Measurements from ENCODE around the gene TGFA. TPM values are rescaled to one million over a fixed set of nuclear protein-coding genes. Genes with fewer than 3 reads are reported as not detected.

Gene TGFA
- total RNA-seq, 1 experiment from 2014 or later: 2.1 TPM

DNA sequence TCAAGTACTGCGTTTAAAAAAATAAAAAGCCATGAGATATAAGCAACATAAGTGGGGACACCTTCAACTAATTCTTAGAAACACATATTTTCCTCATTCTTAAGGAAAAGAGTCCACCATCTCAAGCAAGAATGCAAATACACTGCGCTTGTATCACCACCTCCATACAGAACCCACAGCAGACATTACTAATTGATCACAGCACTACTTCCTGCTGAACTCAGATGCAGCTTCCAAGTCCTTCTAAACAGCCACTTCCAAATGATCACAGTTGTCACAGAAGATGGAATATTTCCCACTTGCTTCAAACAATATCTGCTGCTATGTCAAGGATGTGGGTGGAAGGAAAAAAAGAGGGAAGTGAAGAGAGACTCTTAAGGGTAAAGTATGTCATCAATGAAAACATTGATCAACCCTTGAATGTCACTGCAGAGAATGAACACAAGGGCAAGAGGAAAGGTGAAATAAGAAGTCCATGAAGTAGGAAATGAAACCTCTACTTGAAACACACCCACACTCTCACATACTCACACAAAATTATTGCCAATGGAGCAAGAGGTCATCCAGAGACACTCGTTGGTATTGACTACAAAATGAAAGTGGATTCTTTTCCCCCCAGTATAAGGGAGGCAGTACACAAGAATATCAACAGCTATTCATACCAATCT lies 22.1 kb downstream of the TGFA start:
- no peak for DNase-seq (ENCODE audit: low read depth, low spot score)
- in situ Hi-C loops (cut with HindIII; ENCODE audit: low pct_unique_long_range_greater_than_20kb, low sequenced_read_pairs): no loop called here

DNA sequence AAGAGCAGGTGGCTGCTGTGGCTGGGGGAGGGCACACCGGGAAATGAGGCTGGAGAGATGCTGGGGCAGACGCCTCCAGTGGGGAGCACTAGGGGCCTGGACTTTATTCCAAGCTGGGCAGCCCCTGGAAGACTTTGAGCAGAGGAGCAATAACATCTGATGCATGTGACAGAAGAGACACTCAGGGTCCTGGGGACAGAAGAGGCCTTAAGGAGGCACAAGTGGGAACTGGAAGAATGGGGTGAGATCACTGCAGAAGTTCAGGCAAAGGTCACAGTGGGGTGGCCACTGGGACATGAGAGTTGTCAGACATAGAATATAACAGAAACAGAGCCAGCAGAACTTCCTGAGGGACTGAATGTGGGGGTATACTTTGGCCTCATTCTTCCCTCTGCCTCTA lies 24.0 kb downstream of the TGFA start:
- DNase-seq (ENCODE audit: low read depth, low spot score): no peak
- in situ Hi-C loops (cut with HindIII; ENCODE audit: low pct_unique_long_range_greater_than_20kb, low sequenced_read_pairs): no loop called here

DNA sequence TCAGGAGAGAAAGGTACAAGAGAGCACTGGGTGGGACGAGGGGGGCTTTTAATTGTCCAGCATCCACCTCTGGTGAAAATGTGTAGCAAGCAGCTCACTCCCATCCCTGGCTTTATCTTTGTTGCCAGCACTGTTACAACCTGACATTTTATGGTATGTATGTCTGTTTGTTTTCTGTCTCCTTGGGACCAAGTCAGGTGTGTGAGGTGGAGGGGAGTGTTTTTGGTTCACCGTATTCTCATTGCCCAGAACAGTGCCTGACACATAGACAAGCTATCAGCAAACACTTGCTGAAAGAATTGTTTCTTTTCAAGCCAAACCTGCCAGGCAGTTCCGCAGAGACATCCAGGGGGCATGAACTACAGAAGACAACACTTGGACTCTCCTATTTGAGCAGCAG lies 24.7 kb downstream of the TGFA start:
- in situ Hi-C loops (cut with HindIII; ENCODE audit: low pct_unique_long_range_greater_than_20kb, low sequenced_read_pairs): no loop called here
- no peak for DNase-seq (ENCODE audit: low read depth, low spot score)

DNA sequence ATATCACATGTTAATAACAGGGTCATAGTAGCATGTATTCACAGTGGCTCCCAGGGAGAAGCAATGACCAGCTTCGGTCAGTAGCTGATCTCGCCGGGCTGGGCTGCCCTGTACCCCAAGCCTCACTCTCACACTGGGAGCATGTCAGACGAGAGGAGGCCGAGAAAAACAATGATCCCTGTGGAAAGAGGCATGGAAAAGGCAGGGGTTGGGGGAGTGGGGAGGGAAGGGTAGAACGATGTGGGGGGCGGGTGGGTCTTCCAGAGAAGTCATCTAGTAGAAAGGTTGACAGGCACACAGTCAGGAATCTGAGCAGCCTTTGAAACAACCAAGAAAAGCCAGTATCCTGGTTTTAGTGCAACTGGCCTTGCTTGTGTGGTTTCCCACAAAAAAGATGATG lies 25.4 kb downstream of the TGFA start:
- in situ Hi-C loops (cut with HindIII; ENCODE audit: low pct_unique_long_range_greater_than_20kb, low sequenced_read_pairs): no loop called here
- DNase-seq (ENCODE audit: low read depth, low spot score): no peak

- in situ Hi-C loops (cut with HindIII; ENCODE audit: low pct_unique_long_range_greater_than_20kb, low sequenced_read_pairs): no loop called here
- no peak for DNase-seq (ENCODE audit: low read depth, low spot score)
Observed at GRCh38 chr2:70527447-70528080, 26.1 kb downstream of the TGFA start.

DNA sequence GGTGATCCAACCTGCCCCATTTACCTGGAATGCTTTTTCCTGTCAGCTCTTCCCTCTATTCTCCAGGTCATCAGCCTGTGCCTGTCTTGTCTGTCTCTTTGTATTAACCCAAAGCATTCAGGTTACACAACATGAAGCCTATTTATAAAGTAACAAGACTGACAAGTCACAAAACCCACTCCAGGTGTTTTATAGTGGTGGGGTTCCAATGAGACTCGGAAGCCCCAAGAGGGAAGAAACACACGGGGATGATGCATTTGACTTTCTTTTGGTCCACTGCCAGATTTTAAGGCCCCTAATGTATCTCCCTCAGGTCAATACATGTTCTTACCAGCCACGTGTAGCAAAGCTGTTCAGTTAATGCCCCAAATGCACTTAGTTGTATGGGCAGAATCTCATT lies 27.5 kb downstream of the TGFA start:
- no peak for DNase-seq (ENCODE audit: low read depth, low spot score)
- in situ Hi-C loops (cut with HindIII; ENCODE audit: low pct_unique_long_range_greater_than_20kb, low sequenced_read_pairs): no loop called here

DNA sequence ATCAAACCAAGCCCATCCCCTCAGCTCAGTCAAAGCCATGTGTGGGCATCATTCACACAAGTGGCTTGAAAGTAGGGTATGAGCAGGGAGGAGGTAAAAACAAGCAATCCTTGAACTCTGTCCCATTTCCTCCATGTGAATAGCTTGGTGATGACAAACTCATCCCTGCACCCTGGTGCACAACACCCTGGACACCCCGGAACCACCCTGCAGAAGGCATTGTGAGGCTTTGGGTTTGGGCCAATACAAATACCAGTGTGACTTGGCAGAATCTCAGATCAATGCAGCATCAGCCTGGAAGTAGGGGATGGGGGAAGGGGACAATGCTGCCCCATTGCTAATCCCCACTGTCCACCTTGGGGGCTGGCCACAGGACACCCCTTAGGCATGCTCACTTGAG lies 28.6 kb downstream of the TGFA start:
- no peak for DNase-seq (ENCODE audit: low read depth, low spot score)
- in situ Hi-C loops (cut with HindIII; ENCODE audit: low pct_unique_long_range_greater_than_20kb, low sequenced_read_pairs): no loop called here

DNA sequence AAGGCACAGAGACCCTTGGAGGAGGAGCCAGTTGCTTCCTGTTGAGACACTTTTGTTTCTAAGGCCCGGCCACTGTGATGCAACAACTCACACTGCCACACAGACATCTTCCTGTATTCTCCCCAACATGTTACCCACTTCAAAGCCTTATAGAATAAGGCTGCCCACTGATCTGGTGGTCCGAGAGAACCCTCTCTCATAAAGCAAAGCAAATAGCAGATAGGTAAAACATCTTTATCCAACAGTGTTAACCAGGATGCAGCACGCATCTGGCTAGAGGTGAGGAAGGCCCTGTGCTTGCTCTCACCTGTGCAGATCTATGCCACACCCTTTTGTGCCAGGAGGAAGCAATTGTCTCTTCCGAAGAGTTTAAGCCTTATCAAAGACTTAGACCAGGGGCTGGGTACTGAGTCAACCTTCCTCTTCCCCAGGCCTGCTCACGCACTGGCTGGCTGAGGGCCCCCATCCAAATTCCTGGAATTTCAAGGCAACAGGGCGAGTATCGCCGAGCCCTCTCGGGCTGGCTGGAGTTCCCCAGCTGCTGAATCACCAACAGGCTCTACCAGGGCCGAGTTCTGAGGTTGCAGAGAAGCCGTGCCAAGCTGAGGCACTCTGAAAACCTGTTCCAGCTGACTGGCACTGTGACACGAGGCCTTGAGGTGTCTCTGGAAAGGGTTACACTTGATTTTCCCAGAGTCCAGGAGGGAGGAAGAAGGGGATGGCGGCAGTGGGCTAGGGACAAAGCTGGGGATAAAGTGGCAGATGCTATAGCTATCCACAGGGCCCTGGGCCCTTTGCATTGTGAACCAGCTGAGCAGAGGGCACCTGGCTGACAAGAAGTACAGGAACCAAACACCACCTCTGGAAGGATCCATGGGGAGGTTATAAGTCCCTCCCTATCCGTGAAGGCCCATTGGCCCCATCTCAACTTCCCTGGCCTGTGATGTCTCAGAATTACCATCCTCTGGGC lies 29.3 kb downstream of the TGFA start:
- DNase-seq (ENCODE audit: low read depth, low spot score): no peak
- in situ Hi-C loops (cut with HindIII; ENCODE audit: low pct_unique_long_range_greater_than_20kb, low sequenced_read_pairs): no loop called here

DNA sequence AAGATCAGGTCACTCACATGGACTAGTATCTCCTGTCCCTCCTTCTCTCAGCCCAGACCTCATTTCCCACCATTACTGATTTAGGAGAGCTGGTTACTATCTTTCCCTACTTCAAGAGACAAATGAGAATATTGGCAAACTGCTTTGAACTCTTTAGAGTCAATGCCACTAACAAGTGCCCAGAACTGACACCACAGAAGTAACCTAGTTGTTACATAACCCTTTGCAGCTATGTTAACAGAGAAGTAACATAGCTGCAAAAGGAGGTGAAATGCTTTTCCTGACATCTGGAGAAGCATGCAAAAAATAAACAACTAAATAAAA lies 30.0 kb downstream of the TGFA start:
- no peak for DNase-seq (ENCODE audit: low read depth, low spot score)
- in situ Hi-C loops (cut with HindIII; ENCODE audit: low pct_unique_long_range_greater_than_20kb, low sequenced_read_pairs): no loop called here

- in situ Hi-C loops (cut with HindIII; ENCODE audit: low pct_unique_long_range_greater_than_20kb, low sequenced_read_pairs): no loop called here
- no peak for DNase-seq (ENCODE audit: low read depth, low spot score)
Observed at GRCh38 chr2:70522627-70523026, 31.0 kb downstream of the TGFA start.

DNA sequence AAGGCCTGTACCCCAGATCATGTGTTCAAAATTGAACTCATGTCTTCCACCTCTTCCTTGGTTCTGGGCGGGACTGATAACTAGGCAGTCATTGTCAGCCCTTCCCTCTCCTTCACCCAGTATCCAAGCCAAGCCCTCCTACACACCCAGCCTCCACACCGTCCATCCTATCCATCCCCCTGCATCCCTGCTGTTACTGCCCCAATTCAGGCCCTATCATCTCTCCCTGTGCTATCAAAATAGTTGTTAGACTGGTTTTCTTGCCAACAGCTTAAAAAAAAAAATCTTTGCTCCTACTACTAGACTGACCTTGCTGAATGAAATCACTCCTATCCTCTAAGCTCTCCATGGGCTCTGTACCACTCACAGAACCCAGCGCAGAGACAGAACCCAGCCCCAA lies 32.8 kb downstream of the TGFA start:
- in situ Hi-C loops (cut with HindIII; ENCODE audit: low pct_unique_long_range_greater_than_20kb, low sequenced_read_pairs): no loop called here
- no peak for DNase-seq (ENCODE audit: low read depth, low spot score)

DNA sequence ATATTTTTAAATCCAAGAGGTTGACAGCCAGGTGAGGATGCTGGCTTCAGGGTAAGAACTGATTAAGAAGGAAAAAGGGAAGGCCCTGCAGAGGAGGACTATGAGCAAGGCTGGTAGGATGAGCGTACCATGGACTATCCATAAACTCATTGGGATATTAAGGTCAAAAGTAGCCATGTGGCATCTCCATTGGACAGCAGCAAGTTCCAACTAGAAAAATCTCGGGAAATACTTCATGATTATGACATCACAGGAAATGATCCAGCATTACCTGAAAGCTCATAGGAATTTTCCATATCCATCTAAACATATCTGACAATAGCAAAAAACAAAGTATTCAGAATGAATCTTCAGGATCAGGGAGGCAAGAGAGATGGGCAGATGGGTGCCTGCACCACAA lies 34.2 kb downstream of the TGFA start:
- no peak for DNase-seq (ENCODE audit: low read depth, low spot score)
- in situ Hi-C loops (cut with HindIII; ENCODE audit: low pct_unique_long_range_greater_than_20kb, low sequenced_read_pairs): no loop called here

DNA sequence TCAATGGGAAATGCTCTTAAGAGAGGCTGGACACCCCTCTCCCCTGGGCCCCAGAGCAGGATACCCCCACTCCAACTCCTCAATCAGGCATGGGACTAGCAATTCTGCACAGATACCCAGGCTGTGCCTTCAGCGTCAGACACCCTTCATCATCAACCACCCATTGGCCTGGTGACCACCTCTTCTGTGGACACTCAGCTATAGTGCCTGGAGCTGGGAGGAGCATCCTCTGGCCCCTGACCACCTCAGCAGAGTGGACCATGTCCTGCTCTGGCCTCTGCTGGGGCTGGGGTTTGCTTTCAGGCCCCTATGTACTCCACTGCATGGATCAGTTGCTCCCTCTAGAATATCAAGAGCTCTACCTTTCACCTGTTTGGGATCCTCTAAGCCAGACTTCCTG lies 35.1 kb downstream of the TGFA start:
- in situ Hi-C loops (cut with HindIII; ENCODE audit: low pct_unique_long_range_greater_than_20kb, low sequenced_read_pairs): no loop called here
- DNase-seq (ENCODE audit: low read depth, low spot score): no peak

- DNase-seq (ENCODE audit: low read depth, low spot score): no peak
- in situ Hi-C loops (cut with HindIII; ENCODE audit: low pct_unique_long_range_greater_than_20kb, low sequenced_read_pairs): no loop called here
Observed at GRCh38 chr2:70517804-70518203, 35.8 kb downstream of the TGFA start.

DNA sequence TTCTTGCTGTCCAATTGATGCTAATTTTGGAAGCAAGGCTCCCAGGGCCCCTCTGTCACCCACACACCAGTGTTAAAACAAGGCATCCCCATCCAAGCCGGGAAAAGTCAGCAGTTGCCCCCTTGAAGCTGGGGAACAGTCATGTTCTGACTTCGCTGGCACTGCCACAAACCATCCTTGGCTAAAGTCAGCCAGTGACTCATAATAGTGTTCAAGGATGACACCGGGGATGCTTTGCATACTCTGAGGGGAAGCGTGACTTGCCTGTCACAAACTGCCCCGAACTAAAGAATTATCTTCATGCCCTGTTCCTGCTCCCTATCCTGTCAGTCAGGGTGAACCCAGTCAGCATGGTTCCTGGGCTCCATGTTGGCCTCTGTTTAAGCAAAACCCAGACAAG lies 37.0 kb downstream of the TGFA start:
- DNase-seq (ENCODE audit: low read depth, low spot score): no peak
- in situ Hi-C loops (cut with HindIII; ENCODE audit: low pct_unique_long_range_greater_than_20kb, low sequenced_read_pairs): no loop called here

DNA sequence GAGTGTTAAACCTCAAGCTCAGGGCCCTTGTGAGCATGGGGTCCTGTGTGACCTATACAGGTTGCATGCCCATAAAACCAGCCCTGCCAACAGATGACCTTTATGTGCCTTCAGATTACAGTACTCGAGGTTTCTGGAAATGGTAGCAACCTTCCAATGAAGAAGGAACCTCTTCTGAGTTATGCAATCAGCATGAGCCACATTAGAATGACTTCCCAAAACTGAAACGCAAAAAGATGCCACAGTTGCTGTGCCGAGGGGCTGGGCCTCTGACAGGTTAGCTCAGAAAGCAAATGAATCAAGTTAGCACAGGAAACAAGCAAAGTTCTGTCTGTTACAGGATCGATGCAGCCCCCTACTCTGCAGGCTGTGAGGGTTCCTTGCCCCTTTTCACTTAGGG lies 37.7 kb downstream of the TGFA start:
- in situ Hi-C loops (cut with HindIII; ENCODE audit: low pct_unique_long_range_greater_than_20kb, low sequenced_read_pairs): no loop called here

GRCh38 chr2:70514612-70515055 lies 39.0 kb downstream of the TGFA start:
- in situ Hi-C loops (cut with HindIII; ENCODE audit: low pct_unique_long_range_greater_than_20kb, low sequenced_read_pairs): no loop called here
- no peak for DNase-seq (ENCODE audit: low read depth, low spot score)

More for the DNA sequence above, 37.7 kb downstream of the TGFA start:
- no peak for DNase-seq (ENCODE audit: low read depth, low spot score)

DNA sequence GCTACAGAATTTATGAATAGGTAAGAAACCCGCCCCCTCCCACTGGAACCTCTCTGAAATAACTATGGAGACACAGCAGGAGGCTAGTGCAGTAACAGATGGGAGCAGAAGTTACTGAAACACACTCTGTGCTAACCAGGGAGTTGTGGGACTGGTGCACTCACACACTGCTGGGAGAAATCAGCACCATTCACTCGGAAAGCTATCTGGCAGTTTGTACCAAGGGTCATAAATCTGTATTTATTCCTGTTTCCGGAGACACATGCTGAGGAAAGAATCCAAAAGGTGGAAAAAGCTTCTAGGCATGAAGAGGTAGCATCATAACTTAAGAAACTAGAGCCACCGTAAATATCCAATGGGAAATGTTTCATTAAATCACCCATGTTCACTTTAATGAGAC lies 39.9 kb downstream of the TGFA start:
- no peak for DNase-seq (ENCODE audit: low read depth, low spot score)
- in situ Hi-C loops (cut with HindIII; ENCODE audit: low pct_unique_long_range_greater_than_20kb, low sequenced_read_pairs): no loop called here

All from SK-MEL-5 (cell line).